ENCODE measurements around the gene COL28A1. TPM values are rescaled to one million over a fixed set of nuclear protein-coding genes. Genes with fewer than 3 reads are reported as not detected.

The COL28A1 gene
- total RNA-seq, 1 experiment from 2014 or later = 0.81 TPM

DNA sequence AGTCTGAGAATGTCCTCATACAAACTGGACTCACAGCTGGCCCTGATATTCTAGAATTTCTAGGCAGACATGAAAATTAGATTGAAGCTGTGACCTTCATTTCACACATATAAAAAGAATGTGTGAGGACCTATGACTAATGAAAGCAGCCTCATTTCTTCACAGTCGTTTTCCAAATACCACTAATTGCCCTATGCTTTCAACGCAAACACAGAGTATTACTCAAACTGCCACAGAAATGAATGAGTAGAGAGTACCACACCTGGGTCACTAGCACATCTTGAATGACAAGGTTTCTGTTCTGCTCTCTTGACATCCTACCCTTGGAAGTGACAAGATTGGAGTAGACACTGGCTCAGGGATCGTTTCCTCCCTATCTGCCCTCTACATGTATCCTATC, 211.0 kb downstream of the COL28A1 start:
- Mint-ChIP-seq H3K9me3 (peaks cover 4% of the 10 kb centered on the region; the same call in 1 of the 2 replicates), H3K27ac (no peak overlapping the region), H3K27me3 (ENCODE audit: low read depth) (no peaks in the 10 kb centered on the region; the same call in 1 of the 2 replicates), H3K4me3 (no peak overlapping the region), H3K36me3 (no peaks in the 10 kb centered on the region), H3K4me1 (peaks cover 10% of the 10 kb centered on the region)
- ChIA-PET POLR2A (no interaction called here), CTCF (no interaction called here)
- DNase-seq (ENCODE audit: low spot score) = no peak
- ATAC-seq = no peak
- no peak for TF ChIP-seq AR (CRISPR knock-in tag; IDR thresholded peaks at IDR 0.05)
- no peak for TF ChIP-seq SP1 (CRISPR knock-in tag; conservative IDR thresholded peaks at IDR 0.05)
- TF ChIP-seq ZBTB21 (CRISPR knock-in tag; IDR thresholded peaks at IDR 0.05; ENCODE audit: borderline replicate concordance) = no peak
- no peak for TF ChIP-seq HMGXB4 (CRISPR knock-in tag; IDR thresholded peaks at IDR 0.05)
- no peak for TF ChIP-seq TEAD4 (CRISPR knock-in tag; IDR thresholded peaks at IDR 0.05)
- no peak for TF ChIP-seq ATF2 (CRISPR knock-in tag; IDR thresholded peaks at IDR 0.05; ENCODE audit: borderline replicate concordance, low read depth)

DNA sequence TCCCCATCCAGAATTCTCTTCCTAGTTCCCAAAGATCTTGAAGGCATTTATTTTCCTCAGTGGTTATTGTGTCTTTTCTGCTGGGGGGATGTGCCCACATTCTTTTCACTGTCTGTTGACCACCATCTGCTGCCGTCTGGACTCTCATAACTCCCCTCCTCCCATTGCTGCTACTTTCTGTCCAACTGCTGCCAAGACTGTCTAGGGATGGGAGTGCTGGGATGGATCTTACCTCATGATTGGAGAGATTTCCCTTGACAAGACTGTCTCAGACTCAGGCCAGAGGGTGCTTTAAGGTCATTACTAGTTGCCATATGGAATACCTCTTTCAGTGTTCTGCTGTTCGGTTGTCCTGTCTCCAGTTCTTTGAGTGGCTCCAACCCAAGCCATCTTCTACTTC, 211.8 kb downstream of the COL28A1 start:
- Mint-ChIP-seq H3K9me3 (peaks cover 7% of the 10 kb centered on the region), H3K36me3 (no peaks in the 10 kb centered on the region), H3K4me1 (peaks cover 10% of the 10 kb centered on the region), H3K4me3 (no peak overlapping the region), H3K27me3 (ENCODE audit: low read depth) (no peaks in the 10 kb centered on the region; the same call in 1 of the 2 replicates), H3K27ac (no peak overlapping the region)
- CTCF ChIA-PET = no interaction called here
- DNase-seq (ENCODE audit: low spot score) (no peak), ATAC-seq (no peak)
- POLR2A ChIA-PET = no interaction called here
- TF ChIP-seq, protein P1, sequence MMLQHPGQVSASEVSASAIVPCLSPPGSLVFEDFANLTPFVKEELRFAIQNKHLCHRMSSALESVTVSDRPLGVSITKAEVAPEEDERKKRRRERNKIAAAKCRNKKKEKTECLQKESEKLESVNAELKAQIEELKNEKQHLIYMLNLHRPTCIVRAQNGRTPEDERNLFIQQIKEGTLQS (CRISPR knock-in tag; conservative IDR thresholded peaks at IDR 0.05) = no peak
- no peak for TF ChIP-seq NR1H2 (CRISPR knock-in tag; IDR thresholded peaks at IDR 0.05)
- TF ChIP-seq RORB (CRISPR knock-in tag; IDR thresholded peaks at IDR 0.05) = no peak
- no peak for TF ChIP-seq CREM (CRISPR knock-in tag; IDR thresholded peaks at IDR 0.05)
- TF ChIP-seq PREB (CRISPR knock-in tag; IDR thresholded peaks at IDR 0.05; ENCODE audit: borderline replicate concordance) = no peak
- no peak for TF ChIP-seq ZNF671 (CRISPR knock-in tag; IDR thresholded peaks at IDR 0.05)
- no peak for TF ChIP-seq ZNF425 (CRISPR knock-in tag; conservative IDR thresholded peaks at IDR 0.05)
- TF ChIP-seq, protein P2, sequence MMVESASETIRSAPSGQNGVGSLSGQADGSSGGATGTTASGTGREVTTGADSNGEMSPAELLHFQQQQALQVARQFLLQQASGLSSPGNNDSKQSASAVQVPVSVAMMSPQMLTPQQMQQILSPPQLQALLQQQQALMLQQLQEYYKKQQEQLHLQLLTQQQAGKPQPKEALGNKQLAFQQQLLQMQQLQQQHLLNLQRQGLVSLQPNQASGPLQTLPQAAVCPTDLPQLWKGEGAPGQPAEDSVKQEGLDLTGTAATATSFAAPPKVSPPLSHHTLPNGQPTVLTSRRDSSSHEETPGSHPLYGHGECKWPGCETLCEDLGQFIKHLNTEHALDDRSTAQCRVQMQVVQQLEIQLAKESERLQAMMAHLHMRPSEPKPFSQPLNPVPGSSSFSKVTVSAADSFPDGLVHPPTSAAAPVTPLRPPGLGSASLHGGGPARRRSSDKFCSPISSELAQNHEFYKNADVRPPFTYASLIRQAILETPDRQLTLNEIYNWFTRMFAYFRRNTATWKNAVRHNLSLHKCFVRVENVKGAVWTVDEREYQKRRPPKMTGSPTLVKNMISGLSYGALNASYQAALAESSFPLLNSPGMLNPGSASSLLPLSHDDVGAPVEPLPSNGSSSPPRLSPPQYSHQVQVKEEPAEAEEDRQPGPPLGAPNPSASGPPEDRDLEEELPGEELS (CRISPR knock-in tag; IDR thresholded peaks at IDR 0.05) = no peak
- no peak for TF ChIP-seq ETV6 (CRISPR knock-in tag; IDR thresholded peaks at IDR 0.05)
- TF ChIP-seq, protein P3, sequence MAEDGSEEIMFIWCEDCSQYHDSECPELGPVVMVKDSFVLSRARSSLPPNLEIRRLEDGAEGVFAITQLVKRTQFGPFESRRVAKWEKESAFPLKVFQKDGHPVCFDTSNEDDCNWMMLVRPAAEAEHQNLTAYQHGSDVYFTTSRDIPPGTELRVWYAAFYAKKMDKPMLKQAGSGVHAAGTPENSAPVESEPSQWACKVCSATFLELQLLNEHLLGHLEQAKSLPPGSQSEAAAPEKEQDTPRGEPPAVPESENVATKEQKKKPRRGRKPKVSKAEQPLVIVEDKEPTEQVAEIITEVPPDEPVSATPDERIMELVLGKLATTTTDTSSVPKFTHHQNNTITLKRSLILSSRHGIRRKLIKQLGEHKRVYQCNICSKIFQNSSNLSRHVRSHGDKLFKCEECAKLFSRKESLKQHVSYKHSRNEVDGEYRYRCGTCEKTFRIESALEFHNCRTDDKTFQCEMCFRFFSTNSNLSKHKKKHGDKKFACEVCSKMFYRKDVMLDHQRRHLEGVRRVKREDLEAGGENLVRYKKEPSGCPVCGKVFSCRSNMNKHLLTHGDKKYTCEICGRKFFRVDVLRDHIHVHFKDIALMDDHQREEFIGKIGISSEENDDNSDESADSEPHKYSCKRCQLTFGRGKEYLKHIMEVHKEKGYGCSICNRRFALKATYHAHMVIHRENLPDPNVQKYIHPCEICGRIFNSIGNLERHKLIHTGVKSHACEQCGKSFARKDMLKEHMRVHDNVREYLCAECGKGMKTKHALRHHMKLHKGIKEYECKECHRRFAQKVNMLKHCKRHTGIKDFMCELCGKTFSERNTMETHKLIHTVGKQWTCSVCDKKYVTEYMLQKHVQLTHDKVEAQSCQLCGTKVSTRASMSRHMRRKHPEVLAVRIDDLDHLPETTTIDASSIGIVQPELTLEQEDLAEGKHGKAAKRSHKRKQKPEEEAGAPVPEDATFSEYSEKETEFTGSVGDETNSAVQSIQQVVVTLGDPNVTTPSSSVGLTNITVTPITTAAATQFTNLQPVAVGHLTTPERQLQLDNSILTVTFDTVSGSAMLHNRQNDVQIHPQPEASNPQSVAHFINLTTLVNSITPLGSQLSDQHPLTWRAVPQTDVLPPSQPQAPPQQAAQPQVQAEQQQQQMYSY (CRISPR knock-in tag; IDR thresholded peaks at IDR 0.05) = no peak
- TF ChIP-seq, protein P4, sequence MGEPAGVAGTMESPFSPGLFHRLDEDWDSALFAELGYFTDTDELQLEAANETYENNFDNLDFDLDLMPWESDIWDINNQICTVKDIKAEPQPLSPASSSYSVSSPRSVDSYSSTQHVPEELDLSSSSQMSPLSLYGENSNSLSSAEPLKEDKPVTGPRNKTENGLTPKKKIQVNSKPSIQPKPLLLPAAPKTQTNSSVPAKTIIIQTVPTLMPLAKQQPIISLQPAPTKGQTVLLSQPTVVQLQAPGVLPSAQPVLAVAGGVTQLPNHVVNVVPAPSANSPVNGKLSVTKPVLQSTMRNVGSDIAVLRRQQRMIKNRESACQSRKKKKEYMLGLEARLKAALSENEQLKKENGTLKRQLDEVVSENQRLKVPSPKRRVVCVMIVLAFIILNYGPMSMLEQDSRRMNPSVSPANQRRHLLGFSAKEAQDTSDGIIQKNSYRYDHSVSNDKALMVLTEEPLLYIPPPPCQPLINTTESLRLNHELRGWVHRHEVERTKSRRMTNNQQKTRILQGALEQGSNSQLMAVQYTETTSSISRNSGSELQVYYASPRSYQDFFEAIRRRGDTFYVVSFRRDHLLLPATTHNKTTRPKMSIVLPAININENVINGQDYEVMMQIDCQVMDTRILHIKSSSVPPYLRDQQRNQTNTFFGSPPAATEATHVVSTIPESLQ (CRISPR knock-in tag; IDR thresholded peaks at IDR 0.05) = no peak
